ENCODE data around the gene COIL.
"Not testable (repeated sequence)": the region's sequence is repeated elsewhere in the genome, so short reads cannot be mapped to it uniquely, and the experiment has no call there.

Gene COIL

DNA sequence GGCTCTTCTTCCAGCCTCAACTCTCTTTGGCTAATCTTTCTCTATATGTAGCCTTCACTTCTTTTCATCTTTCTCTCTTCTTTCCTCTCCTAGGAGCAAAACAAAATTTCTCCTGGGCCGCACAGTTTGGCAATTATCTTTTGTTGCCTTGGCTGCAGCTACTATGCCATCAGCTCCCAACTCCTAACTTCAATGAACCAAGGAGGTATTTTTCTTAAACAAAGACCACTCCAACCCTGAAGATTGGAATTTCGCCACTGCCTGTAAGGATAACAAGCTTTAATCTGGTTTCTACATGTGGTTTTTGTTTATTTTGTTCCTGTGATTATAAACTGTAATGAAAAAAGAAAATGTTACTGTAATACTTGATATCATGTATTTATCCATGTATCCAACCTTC, 14.8 kb upstream of the COIL start:
- no peak overlapping the region for H3K4me3 ChIP-seq (ENCODE audit: low read length)
- no peaks in the 10 kb centered on the region for H3K36me3 ChIP-seq (ENCODE audit: control insufficient read depth, insufficient read depth, low read length)
- no peaks in the 10 kb centered on the region for H3K27me3 ChIP-seq (ENCODE audit: control insufficient read depth, insufficient read depth, low read length)
- no peaks in the 10 kb centered on the region for H3K9me3 ChIP-seq (ENCODE audit: control insufficient read depth, low read length)
- no peak overlapping the region for H3K9ac ChIP-seq (ENCODE audit: low read length)
- peaks cover 16% of the 10 kb centered on the region for H3K4me1 ChIP-seq (ENCODE audit: control insufficient read depth, insufficient read depth, low read length)

DNA sequence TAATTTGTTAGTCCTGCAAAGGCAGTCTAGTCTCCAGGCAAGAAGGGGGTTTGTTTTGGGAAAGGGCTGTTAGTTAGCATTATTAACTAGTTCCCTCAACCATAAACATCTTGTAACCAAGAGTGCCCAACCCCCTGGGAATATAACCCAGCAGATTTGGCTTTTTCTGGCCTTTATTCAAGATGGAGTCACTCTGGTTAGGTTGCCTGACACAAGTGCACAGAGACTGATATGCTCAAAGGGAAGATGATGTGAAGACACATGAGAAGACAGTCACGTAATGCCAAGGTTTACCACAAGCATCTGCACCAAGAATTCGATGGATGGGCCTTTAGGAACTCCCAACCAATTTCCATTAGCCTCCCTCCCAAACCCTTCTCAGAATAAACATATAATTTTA, 13.2 kb upstream of the COIL start:
- Histone ChIP-seq H3K36me3 (ENCODE audit: control insufficient read depth, insufficient read depth, low read length) (no peaks in the 10 kb centered on the region), H3K4me1 (ENCODE audit: control insufficient read depth, insufficient read depth, low read length) (peaks cover 15% of the 10 kb centered on the region), H3K27me3 (ENCODE audit: control insufficient read depth, insufficient read depth, low read length) (no peaks in the 10 kb centered on the region), H3K4me3 (ENCODE audit: low read length) (no peak overlapping the region), H3K9me3 (ENCODE audit: control insufficient read depth, low read length) (no peaks in the 10 kb centered on the region), H3K9ac (ENCODE audit: low read length) (no peak overlapping the region)

DNA sequence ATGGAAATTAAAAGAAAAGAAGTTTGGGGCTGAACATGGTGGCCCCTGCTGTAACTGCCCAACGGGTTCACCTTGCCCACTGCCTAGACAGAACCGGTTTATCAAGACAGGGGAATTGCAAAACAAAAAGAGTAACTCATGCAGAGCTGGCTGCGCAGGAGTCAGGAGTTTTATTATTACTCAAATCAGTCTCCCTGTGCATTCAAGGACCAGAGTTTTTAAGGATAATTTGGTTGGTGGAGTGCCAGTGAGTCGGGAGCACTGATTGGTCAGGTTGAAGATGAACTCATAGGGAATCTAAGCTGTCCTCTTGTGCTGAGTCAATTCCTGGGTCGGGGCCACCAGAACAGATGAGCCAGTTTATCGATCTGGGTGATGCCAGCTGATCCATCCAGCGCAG, 12.7 kb upstream of the COIL start:
- Histone ChIP-seq H3K4me1 (ENCODE audit: control insufficient read depth, insufficient read depth, low read length) (peaks cover 9% of the 10 kb centered on the region), H3K9ac (ENCODE audit: low read length) (no peak overlapping the region), H3K4me3 (ENCODE audit: low read length) (no peak overlapping the region), H3K36me3 (ENCODE audit: control insufficient read depth, insufficient read depth, low read length) (no peaks in the 10 kb centered on the region), H3K27me3 (ENCODE audit: control insufficient read depth, insufficient read depth, low read length) (no peaks in the 10 kb centered on the region), H3K9me3 (ENCODE audit: control insufficient read depth, low read length) (no peaks in the 10 kb centered on the region)

DNA sequence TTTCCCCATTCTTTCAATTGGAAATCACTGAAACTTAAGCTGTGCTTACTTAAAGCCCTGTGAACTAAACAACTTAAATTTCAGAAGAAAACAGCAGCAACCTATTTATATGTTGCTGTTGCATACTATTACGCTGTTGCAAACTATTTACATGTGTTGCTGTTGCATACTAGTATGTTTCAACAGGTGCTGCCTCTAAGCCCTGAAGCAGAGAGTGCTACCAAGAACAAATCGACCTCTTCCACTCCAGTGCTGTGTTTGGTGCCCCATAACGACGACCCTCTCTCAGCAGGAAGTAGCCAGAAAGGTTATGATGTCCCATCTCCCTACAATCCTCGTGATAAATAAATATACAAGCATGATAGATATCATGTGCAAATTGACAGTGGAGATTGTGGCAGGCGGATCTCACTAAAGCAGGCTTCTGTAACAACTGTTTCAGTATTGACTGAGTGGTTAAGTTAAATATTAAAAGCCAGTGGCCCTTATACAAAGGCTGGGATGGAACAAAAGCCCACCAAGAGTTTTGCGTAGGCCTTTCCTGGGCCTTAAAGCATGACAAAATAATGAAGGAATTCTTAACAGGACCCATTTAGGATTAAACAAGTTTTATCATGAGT, 11.4 kb upstream of the COIL start:
- no peaks in the 10 kb centered on the region for H3K27me3 ChIP-seq (ENCODE audit: control insufficient read depth, insufficient read depth, low read length)
- H3K9ac ChIP-seq (ENCODE audit: low read length): no peak overlapping the region
- H3K4me1 ChIP-seq (ENCODE audit: control insufficient read depth, insufficient read depth, low read length): peaks cover 7% of the 10 kb centered on the region
- H3K4me3 ChIP-seq (ENCODE audit: low read length): no peak overlapping the region
- no peaks in the 10 kb centered on the region for H3K9me3 ChIP-seq (ENCODE audit: control insufficient read depth, low read length)
- H3K36me3 ChIP-seq (ENCODE audit: control insufficient read depth, insufficient read depth, low read length): no peaks in the 10 kb centered on the region

DNA sequence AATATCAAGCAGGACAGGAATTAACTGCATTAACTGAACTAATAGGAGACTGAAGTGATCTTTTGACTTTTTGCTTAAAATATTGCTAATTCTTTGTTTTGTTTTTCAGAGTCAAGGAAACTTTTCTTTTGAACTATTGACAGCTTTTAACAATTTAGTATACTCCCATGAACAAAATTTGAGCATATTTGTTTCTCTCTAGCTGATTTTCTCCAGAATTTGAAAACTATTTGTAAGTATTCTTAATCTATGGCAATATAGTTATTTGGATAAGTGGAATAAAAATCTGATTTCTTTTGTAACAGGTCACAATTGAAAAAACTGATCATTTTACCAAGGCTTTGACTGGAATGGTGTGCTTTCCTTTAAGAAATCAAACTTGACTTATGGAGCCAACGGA, 10.1 kb upstream of the COIL start:
- H3K4me1 ChIP-seq (ENCODE audit: control insufficient read depth, insufficient read depth, low read length): peaks cover 7% of the 10 kb centered on the region
- H3K36me3 ChIP-seq (ENCODE audit: control insufficient read depth, insufficient read depth, low read length): no peaks in the 10 kb centered on the region
- H3K4me3 ChIP-seq (ENCODE audit: low read length): no peak overlapping the region
- no peaks in the 10 kb centered on the region for H3K9me3 ChIP-seq (ENCODE audit: control insufficient read depth, low read length)
- H3K9ac ChIP-seq (ENCODE audit: low read length): no peak overlapping the region
- no peaks in the 10 kb centered on the region for H3K27me3 ChIP-seq (ENCODE audit: control insufficient read depth, insufficient read depth, low read length)

DNA sequence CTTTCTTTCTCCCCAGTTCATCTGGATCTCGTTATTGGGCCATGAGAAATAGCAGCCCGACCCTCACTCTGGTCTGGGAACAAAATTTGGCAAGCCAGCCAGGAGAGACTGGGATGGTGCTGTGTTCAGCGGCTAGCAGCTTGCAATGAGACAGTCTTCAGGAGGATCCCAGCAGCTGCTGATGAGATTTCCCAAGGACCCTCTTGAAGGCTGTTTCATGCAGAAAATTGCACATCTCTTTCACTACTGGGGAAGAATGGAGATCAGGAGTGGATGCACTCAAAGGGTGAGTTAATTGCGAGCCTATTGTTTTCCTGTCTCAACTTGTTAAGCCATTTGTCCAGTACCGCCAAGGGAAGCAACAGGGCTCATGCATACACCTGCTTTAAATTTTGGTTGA, 5.5 kb upstream of the COIL start:
- Histone ChIP-seq H3K9ac (ENCODE audit: low read length) (no peak overlapping the region), H3K4me3 (ENCODE audit: low read length) (no peak overlapping the region), H3K9me3 (ENCODE audit: control insufficient read depth, low read length) (no peaks in the 10 kb centered on the region), H3K4me1 (ENCODE audit: control insufficient read depth, insufficient read depth, low read length) (peaks cover 4% of the 10 kb centered on the region), H3K27me3 (ENCODE audit: control insufficient read depth, insufficient read depth, low read length) (no peaks in the 10 kb centered on the region), H3K36me3 (ENCODE audit: control insufficient read depth, insufficient read depth, low read length) (no peaks in the 10 kb centered on the region)

DNA sequence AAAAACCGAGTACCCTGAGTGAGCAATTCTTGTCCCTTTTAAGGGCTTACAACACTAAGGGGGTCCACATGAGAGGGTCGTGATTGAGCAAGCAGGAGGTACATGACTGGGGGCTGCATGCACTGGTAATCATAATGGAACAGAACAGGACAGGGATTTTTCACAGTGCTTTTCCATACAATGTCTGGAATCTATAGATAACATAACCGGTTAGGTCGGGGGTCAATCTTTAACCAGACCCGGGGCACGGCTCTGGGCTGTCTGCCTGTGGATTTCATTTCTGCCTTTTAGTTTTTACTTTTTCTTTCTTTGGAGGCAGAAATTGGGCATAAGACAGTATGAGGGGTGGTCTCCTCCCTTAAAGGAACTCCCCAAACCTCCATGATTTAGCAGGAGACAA, 4.8 kb upstream of the COIL start:
- H3K36me3 ChIP-seq (ENCODE audit: control insufficient read depth, insufficient read depth, low read length); H3K4me3 ChIP-seq (ENCODE audit: low read length); H3K27me3 ChIP-seq (ENCODE audit: control insufficient read depth, insufficient read depth, low read length); H3K9me3 ChIP-seq (ENCODE audit: control insufficient read depth, low read length); H3K4me1 ChIP-seq (ENCODE audit: control insufficient read depth, insufficient read depth, low read length); H3K9ac ChIP-seq (ENCODE audit: low read length): not testable (repeated sequence)

DNA sequence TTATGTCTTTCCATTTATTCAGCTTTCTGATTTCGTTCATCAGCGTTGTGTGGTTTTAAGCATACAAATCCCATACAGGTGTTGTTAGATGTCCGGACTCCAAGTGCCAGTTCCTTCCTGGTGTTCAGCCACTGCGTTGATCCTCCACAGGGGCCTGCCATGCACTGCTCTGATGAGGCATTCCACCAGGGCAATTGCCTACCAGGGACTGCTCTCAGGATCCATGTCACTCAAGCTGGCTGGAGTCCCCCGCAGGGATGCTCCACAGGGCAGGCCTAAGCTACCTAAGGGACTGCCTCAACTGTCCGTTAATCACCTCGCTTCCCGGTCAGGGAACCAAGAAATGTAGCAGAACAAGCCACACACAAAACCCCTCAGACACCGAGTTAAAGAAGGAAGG, 4.4 kb upstream of the COIL start:
- H3K4me1 ChIP-seq (ENCODE audit: control insufficient read depth, insufficient read depth, low read length); H3K9ac ChIP-seq (ENCODE audit: low read length); H3K36me3 ChIP-seq (ENCODE audit: control insufficient read depth, insufficient read depth, low read length); H3K27me3 ChIP-seq (ENCODE audit: control insufficient read depth, insufficient read depth, low read length); H3K9me3 ChIP-seq (ENCODE audit: control insufficient read depth, low read length); H3K4me3 ChIP-seq (ENCODE audit: low read length): not testable (repeated sequence)

DNA sequence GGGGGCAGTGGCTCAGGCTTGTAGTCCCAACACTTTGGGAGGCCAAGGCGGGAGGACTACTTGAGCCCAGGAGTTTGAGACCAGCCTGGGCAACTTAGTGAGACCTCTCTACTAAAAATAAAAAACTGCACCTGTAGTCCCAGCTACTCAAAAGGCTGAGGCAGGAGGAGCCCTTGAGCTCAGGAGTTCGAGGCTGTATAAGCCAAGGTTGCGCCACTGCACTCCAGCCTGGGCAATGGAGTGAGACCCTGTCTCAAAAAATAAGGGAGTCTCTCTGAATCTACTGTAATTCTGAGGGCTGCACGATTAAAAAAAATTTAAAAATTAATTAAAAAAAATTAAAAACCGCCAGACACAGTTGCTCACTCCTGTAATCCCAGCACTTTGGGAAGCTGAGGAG, 3.9 kb downstream of the COIL start:
- Histone ChIP-seq H3K4me3 (ENCODE audit: low read length) (no peak overlapping the region), H3K9me3 (ENCODE audit: control insufficient read depth, low read length) (no peaks in the 10 kb centered on the region), H3K9ac (ENCODE audit: low read length) (no peak overlapping the region), H3K27me3 (ENCODE audit: control insufficient read depth, insufficient read depth, low read length) (no peaks in the 10 kb centered on the region), H3K36me3 (ENCODE audit: control insufficient read depth, insufficient read depth, low read length) (no peaks in the 10 kb centered on the region), H3K4me1 (ENCODE audit: control insufficient read depth, insufficient read depth, low read length) (peaks cover 5% of the 10 kb centered on the region)

DNA sequence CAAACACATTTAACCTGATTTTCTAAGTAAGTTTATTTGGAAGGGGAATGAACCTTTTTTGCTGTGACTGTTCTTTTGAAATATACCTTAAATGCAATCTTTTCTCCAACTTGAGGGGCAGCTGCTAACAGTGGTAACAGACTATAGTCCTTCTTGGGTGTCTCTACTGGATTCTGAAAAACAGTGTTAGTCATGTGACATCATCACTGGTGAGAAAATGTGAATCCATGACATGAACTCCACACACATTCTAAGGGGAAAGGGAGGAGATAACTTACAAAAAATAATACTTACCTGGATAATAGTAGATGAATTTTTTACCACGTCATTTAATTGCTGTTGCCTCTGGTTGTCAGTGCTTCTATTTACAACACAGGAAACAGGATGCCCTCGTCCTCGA, 11.3 kb downstream of the COIL start:
- Histone ChIP-seq H3K36me3 (ENCODE audit: control insufficient read depth, insufficient read depth, low read length) (no peaks in the 10 kb centered on the region), H3K4me3 (ENCODE audit: low read length) (no peak overlapping the region), H3K4me1 (ENCODE audit: control insufficient read depth, insufficient read depth, low read length) (no peaks in the 10 kb centered on the region), H3K9me3 (ENCODE audit: control insufficient read depth, low read length) (no peaks in the 10 kb centered on the region), H3K27me3 (ENCODE audit: control insufficient read depth, insufficient read depth, low read length) (no peaks in the 10 kb centered on the region), H3K9ac (ENCODE audit: low read length) (no peak overlapping the region)

DNA sequence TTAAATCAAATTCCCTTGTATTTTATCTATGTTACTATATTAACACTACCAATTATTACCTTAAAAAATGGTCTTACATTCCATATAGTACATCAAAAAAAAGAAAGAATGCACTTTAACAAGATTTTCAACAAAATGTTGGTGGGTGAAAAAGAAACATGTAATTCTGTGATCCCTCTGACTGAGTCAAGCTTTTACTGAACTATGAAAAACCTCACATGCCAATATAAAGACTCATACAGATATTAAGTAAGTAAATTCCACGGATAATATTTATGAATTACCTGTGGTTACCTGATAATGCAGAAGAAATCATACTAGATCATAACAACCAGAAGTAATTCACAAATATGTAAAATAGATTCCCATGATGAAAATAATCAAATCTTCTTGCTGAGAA, 12.4 kb downstream of the COIL start:
- no peak overlapping the region for H3K4me3 ChIP-seq (ENCODE audit: low read length)
- no peaks in the 10 kb centered on the region for H3K27me3 ChIP-seq (ENCODE audit: control insufficient read depth, insufficient read depth, low read length)
- no peaks in the 10 kb centered on the region for H3K9me3 ChIP-seq (ENCODE audit: control insufficient read depth, low read length)
- H3K9ac ChIP-seq (ENCODE audit: low read length): no peak overlapping the region
- H3K36me3 ChIP-seq (ENCODE audit: control insufficient read depth, insufficient read depth, low read length): no peaks in the 10 kb centered on the region
- no peaks in the 10 kb centered on the region for H3K4me1 ChIP-seq (ENCODE audit: control insufficient read depth, insufficient read depth, low read length)

DNA sequence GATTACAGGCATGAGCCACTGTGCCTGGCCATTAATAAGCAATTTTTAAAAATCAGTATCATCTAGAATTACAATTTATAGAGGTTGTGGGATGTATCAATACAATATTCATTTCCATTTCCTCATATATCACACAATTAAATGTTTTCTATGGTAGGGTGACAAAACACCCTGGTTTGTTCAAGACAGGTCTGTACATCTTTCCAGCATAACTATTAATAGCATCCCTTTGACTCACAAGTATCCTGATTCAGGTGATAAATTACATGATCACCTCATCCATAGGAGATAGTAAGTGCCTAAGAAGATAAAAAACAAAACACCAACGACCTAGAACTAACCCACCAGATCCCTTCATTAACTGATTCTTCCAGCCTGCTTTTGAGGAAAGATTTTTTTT, 13.1 kb downstream of the COIL start:
- Histone ChIP-seq H3K9ac (ENCODE audit: low read length) (no peak overlapping the region), H3K9me3 (ENCODE audit: control insufficient read depth, low read length) (no peaks in the 10 kb centered on the region), H3K27me3 (ENCODE audit: control insufficient read depth, insufficient read depth, low read length) (no peaks in the 10 kb centered on the region), H3K4me3 (ENCODE audit: low read length) (no peak overlapping the region), H3K36me3 (ENCODE audit: control insufficient read depth, insufficient read depth, low read length) (no peaks in the 10 kb centered on the region), H3K4me1 (ENCODE audit: control insufficient read depth, insufficient read depth, low read length) (no peaks in the 10 kb centered on the region)

DNA sequence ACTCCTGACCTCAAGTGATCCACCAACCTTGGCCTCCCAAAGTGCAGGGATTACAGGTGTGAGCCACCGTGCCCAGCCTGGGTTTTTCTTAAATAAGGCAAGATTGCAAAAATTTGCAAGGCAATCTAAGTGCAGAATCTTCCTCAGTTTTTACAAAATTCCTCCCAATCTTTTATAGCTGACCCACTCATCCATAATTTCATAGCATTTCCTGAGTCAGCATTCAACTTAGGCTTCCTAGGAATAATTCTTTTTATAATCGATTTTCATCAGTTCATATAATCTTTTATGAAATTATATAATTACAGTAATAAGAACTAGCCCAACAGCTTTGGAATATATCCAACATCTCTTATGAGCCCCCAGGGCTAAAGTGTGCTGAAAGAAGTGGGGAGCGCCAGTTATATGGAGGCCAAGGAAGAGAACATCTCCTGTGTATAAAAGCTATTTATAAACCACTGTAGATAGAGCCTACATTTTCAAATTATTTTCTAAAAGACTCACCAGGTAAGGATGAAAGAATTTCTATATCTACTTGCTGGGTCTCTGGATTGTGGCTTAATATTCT, 14.8 kb downstream of the COIL start:
- no peaks in the 10 kb centered on the region for H3K36me3 ChIP-seq (ENCODE audit: control insufficient read depth, insufficient read depth, low read length)

More for the DNA sequence above, 14.8 kb downstream of the COIL start:
- H3K4me3 ChIP-seq (ENCODE audit: low read length): no peak overlapping the region
- no peaks in the 10 kb centered on the region for H3K9me3 ChIP-seq (ENCODE audit: control insufficient read depth, low read length)
- H3K9ac ChIP-seq (ENCODE audit: low read length): no peak overlapping the region
- no peaks in the 10 kb centered on the region for H3K27me3 ChIP-seq (ENCODE audit: control insufficient read depth, insufficient read depth, low read length)
- H3K4me1 ChIP-seq (ENCODE audit: control insufficient read depth, insufficient read depth, low read length): no peaks in the 10 kb centered on the region

Measured in mucosa of stomach (tissue), 1 donor.